VCaP (cell line): Measurements from ENCODE around the gene ABCC10.

ENCODE experiments used
- H3K27ac ChIP-seq: fragments of 450-650 bp; 2 replicates; pipeline ENCODE4 v1.5.1; 2017
- TF ChIP-seq, protein P1 (sequence below): fragments of 450-650 bp; conservative IDR thresholded peaks from 2 replicates; pipeline ENCODE4 v1.5.1; 2017; ENCODE audit warnings: mild to moderate bottlenecking, moderate library complexity

The ABCC10 gene

DNA sequence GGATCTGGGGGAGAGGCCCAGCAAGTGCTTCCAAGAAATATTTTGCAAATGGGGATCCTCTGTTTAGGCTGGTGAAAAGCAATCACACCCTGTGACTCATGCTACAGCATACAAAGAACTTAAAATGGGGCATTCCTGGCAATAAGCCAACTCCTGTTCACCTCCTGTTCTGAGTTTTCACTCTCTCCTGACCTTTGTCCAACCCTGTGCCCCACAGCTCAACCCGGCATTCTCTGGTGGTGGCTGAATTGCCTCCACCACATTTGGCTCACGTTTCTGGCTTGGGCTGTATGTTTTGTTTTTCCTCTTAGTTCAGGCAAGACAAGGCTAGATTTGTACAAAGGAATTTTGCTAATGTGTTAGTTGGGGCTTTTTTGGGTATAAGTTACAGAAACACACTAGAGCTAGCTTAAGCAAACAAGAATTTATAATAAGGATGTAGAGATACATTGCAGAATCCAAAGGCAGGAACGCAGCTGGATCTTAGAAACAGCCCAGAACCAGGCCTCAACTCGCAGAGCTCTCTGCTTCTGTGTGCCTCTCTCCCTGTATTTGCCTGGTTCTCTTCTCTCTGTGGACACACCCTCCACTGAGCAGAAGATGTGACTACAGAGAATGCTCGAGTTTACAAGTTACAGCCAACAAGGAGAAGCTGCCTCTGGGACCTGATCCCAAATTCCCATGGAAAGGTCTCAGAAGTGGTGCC lies 9.4 kb downstream of the ABCC10 start:
- TF ChIP-seq, protein P1, sequence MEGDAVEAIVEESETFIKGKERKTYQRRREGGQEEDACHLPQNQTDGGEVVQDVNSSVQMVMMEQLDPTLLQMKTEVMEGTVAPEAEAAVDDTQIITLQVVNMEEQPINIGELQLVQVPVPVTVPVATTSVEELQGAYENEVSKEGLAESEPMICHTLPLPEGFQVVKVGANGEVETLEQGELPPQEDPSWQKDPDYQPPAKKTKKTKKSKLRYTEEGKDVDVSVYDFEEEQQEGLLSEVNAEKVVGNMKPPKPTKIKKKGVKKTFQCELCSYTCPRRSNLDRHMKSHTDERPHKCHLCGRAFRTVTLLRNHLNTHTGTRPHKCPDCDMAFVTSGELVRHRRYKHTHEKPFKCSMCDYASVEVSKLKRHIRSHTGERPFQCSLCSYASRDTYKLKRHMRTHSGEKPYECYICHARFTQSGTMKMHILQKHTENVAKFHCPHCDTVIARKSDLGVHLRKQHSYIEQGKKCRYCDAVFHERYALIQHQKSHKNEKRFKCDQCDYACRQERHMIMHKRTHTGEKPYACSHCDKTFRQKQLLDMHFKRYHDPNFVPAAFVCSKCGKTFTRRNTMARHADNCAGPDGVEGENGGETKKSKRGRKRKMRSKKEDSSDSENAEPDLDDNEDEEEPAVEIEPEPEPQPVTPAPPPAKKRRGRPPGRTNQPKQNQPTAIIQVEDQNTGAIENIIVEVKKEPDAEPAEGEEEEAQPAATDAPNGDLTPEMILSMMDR = no peak
- no peak overlapping the region for H3K27ac ChIP-seq

DNA sequence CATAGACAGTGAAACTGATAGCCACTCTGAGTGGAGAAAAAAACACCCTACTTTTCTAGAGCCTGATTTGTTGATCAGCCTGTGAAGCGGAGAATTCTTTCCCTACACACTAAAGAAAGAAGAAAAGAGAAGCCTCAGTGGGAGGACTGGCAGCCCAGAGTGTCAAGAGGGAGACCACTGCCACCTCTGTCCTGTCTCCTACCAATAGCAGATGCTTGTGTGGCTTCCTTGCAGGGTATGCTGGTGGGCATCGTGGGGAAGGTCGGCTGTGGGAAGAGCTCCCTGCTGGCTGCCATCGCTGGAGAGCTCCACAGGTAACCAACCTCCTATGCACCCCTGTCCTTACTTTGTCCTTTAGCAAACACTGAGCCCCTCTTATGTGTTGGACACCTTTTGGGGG lies 10.4 kb downstream of the ABCC10 start:
- H3K27ac ChIP-seq = no peak overlapping the region
- TF ChIP-seq, protein P1 = no peak

- TF ChIP-seq, protein P1 = no peak
- H3K27ac ChIP-seq = no peak overlapping the region
These were observed 15.6 kb downstream of the ABCC10 start for GRCh38 chr6:43442935-43443334.

GRCh38 chr6:43444036-43444435 lies 16.7 kb downstream of the ABCC10 start:
- no peak overlapping the region for H3K27ac ChIP-seq
- TF ChIP-seq, protein P1 = no peak

- H3K27ac ChIP-seq = no peak overlapping the region
- TF ChIP-seq, protein P1 = no peak
These were observed 17.2 kb downstream of the ABCC10 start for GRCh38 chr6:43444582-43444981.

- TF ChIP-seq, protein P1 = no peak
- no peak overlapping the region for H3K27ac ChIP-seq
These were observed 18.2 kb downstream of the ABCC10 start for GRCh38 chr6:43445576-43445975.

GRCh38 chr6:43447604-43448003 lies 20.3 kb downstream of the ABCC10 start:
- H3K27ac ChIP-seq = no peak overlapping the region
- TF ChIP-seq, protein P1 = no peak
